WI38 (cell line): ENCODE data around the gene ELAC1.

ENCODE experiments used
- H3K4me3 ChIP-seq: 2 replicates; pipeline ENCODE4 v1.5.1; 2011; ENCODE audit warnings: low read depth, mild to moderate bottlenecking, control low read depth, low read length
- TF ChIP-seq, protein P1 (sequence below): IDR thresholded peaks from 2 replicates; pipeline ENCODE4 v1.5.1; 2012; ENCODE audit warnings: low read depth, mild to moderate bottlenecking, control low read depth, low read length

The ELAC1 gene, protein sequence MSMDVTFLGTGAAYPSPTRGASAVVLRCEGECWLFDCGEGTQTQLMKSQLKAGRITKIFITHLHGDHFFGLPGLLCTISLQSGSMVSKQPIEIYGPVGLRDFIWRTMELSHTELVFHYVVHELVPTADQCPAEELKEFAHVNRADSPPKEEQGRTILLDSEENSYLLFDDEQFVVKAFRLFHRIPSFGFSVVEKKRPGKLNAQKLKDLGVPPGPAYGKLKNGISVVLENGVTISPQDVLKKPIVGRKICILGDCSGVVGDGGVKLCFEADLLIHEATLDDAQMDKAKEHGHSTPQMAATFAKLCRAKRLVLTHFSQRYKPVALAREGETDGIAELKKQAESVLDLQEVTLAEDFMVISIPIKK

DNA sequence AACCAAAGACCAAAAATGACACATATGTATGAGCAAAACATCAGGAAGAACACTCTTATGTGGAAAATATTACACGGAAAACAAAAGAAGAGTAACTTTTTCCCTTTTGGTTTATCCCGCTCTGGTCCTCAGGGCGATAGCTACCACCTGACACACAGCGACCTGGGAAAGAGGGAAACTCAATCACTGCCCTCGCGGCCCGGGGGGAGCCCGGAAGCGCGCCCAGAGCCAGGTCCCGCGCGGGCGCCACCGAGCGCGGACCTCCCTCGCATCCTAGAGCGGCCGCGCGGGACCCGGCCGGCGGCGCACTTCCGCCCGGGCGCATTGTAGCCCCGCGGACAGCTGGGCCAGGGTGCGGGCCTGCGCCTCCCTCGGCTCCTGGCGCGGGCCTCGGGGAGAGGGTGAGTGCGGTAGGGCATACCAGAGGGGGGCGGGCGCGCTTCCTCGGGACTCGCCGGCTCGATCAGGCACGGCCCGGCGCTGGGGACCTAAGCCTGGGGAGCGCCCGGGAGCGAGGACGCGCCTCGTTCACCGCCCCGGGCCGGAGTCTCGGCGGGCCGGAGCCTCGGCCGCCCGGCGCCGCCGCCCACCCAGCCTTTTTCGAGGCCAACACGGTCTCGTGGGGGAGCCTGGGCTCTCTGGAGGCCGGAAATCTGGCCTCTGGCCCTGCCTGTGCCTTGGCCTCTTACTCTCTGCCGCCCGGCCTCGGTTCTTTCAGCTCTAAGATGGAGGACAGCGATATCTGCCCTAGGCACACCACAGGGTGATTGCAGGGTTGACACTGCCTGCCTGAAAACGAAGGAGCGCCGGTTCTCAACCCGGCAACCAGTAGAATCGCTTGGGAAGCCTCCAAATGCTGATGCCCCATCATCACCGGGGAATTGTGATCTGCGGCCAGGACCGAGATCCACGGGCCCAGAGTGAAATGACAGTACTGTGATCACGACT is at the start of gene ELAC1:
Gene ELAC1 (plus strand): TSS at position 327 of the 948 bp plus-strand sequence. CDS start 6,365 bp downstream, outside the sequence.
- H3K4me3 ChIP-seq: peak within 1 kb of the TSS; percentile 85
- TF ChIP-seq, protein P1, sequence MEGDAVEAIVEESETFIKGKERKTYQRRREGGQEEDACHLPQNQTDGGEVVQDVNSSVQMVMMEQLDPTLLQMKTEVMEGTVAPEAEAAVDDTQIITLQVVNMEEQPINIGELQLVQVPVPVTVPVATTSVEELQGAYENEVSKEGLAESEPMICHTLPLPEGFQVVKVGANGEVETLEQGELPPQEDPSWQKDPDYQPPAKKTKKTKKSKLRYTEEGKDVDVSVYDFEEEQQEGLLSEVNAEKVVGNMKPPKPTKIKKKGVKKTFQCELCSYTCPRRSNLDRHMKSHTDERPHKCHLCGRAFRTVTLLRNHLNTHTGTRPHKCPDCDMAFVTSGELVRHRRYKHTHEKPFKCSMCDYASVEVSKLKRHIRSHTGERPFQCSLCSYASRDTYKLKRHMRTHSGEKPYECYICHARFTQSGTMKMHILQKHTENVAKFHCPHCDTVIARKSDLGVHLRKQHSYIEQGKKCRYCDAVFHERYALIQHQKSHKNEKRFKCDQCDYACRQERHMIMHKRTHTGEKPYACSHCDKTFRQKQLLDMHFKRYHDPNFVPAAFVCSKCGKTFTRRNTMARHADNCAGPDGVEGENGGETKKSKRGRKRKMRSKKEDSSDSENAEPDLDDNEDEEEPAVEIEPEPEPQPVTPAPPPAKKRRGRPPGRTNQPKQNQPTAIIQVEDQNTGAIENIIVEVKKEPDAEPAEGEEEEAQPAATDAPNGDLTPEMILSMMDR: no peak

DNA sequence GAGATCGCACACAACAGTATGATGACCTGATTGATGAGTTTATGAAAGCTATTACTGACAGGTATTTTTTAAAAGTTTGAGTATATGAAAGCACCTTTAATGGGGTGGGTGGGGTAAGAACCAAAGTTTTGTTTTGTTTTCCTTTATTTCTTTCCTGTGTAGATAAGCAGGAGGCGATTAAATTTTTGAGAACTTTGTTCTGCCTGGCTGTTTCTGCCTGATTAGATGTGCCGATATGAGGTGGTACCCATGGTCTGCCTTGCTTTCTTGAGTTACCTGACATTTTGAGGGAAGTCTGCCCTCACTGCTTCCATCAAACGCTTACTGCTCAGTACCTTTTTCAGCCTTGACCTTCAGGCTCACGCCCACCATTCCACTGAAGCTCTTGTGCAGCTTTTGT is 49.7 kb upstream of the ELAC1 start:
- no peak overlapping the region for H3K4me3 ChIP-seq
- TF ChIP-seq, protein P1: no peak

DNA sequence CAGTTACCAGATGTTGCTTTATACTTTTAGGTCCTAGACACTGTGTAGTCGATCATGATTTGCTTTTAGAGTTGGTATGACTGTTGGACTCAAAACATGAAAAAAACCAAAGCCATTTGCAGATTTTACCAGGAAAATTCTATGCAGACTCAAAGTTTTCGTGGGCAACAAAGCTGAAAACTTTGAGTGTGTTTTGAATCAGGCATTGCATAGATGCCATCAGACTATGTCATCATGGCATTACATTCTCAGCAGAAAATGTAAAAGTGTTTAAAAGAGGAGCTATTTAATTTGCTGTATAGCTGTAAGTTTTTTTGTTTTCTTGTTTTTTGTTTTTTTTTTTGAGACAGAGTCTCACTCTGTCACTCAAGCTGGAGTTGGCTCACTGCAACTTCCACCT is 43.5 kb upstream of the ELAC1 start:
- TF ChIP-seq, protein P1: no peak
- H3K4me3 ChIP-seq: no peak overlapping the region

DNA sequence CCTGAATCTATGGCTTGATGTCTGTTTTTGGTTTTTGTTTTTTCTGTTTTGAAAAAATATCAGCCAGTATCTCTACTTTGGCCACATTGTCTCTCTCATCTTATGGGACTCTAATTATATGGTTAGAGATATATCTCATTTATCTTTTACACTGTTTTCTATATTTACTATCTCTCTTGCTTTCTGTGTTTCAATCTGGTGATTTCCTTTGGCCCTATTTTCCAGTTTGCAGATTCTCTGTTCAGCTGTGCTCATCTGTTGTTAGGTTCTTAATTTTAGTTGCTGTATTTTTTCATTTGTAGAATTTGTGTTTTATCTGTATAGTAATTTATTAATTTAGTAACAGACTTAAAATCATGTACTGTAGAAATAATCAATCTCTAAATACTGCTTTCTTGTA is 41.3 kb upstream of the ELAC1 start:
- H3K4me3 ChIP-seq: no peak overlapping the region
- TF ChIP-seq, protein P1: no peak

DNA sequence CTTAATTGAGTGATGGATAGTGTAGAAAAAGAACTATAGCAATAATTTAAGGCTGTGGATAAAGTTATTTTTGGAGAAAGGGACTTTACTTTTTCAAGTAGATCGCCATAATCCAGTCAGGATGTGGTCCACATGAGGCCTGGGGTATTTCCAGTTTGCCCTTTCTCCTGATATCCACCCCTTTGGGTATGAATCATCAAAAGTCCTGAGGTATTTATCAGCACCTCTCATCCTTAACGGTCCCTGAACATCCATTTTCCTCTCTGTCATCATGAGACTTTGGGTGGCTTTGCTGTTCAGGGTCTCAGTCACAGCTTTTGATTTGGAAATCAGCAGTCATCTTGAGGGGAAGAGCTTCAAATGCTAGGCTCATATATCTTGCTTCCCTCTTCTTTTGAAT is 39.3 kb upstream of the ELAC1 start:
- H3K4me3 ChIP-seq: no peak overlapping the region
- TF ChIP-seq, protein P1: no peak

DNA sequence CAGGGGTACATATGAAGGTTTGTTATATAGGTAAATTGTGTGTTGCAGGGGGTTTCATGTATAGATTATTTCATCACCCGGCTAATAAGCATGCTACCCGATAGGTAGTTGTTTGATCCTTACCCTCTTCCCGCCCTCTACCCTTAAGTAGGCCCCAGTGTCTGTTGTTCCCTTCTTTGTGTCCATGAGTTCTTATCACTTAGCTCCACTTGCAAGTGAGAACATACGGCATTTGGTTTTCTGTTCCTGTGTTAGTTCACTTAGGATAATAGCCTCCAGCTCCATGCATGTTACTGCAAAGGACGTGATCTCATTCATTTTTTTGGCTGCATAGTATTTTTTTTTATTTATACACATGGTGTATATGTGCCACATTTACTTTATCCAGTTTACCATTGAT is 34.2 kb upstream of the ELAC1 start:
- TF ChIP-seq, protein P1: no peak
- no peak overlapping the region for H3K4me3 ChIP-seq
